Choroid plexus epithelial cell (primary cell): ENCODE data around the gene GNLY.

Source experiments
- DNase-seq: peaks from one replicate; pipeline ENCODE4 v3.0.0-alpha.2; 2010; ENCODE audit warnings: low read depth
- H3K4me3 ChIP-seq: 2 replicates; pipeline ENCODE4 v1.5.1; 2011; ENCODE audit warnings: low read depth, mild to moderate bottlenecking, control low read depth, low read length, moderate library complexity
- CTCF ChIP-seq: conservative IDR thresholded peaks from 2 replicates; pipeline ENCODE4 v1.5.1; 2011; ENCODE audit warnings: low read depth, mild to moderate bottlenecking, control low read depth, inconsistent platforms, low read length, moderate library complexity

Gene GNLY

GRCh38 chr2:85714841-85715240 lies 20.7 kb downstream of the GNLY start:
- TF ChIP-seq CTCF = no peak
- no peak for DNase-seq
- no peak overlapping the region for H3K4me3 ChIP-seq

- DNase-seq = no peak
- H3K4me3 ChIP-seq = no peak overlapping the region
- no peak for TF ChIP-seq CTCF
Observed at GRCh38 chr2:85716346-85716914, 22.3 kb downstream of the GNLY start.

- DNase-seq = no peak
- TF ChIP-seq CTCF = no peak
- H3K4me3 ChIP-seq = no peak overlapping the region
Observed at GRCh38 chr2:85717308-85718008, 23.3 kb downstream of the GNLY start.

GRCh38 chr2:85718009-85718391 lies 23.8 kb downstream of the GNLY start:
- DNase-seq = peak; percentile 48
- peak; percentile 34 for TF ChIP-seq CTCF
- H3K4me3 ChIP-seq = no peak overlapping the region

- H3K4me3 ChIP-seq = no peak overlapping the region
- DNase-seq = no peak
- no peak for TF ChIP-seq CTCF
Observed at GRCh38 chr2:85718885-85719492, 24.8 kb downstream of the GNLY start.

GRCh38 chr2:85719609-85720240 lies 25.6 kb downstream of the GNLY start:
- DNase-seq = no peak
- H3K4me3 ChIP-seq = no peak overlapping the region
- no peak for TF ChIP-seq CTCF
